HG03575 (cell line): Measurements from ENCODE around the gene MITF.
"Not testable (repeated sequence)": the region's sequence is repeated elsewhere in the genome, so short reads cannot be mapped to it uniquely, and the experiment has no call there.

Experiments used
- ATAC-seq: cut with Tn5 transposase; IDR thresholded peaks from one replicate; pipeline ENCODE4 v1.9.1; 2021; ENCODE audit not compliant: unreplicated experiment, insufficient number of reproducible peaks, low FRiP score; ENCODE audit errors: extremely low read depth

The MITF gene

DNA sequence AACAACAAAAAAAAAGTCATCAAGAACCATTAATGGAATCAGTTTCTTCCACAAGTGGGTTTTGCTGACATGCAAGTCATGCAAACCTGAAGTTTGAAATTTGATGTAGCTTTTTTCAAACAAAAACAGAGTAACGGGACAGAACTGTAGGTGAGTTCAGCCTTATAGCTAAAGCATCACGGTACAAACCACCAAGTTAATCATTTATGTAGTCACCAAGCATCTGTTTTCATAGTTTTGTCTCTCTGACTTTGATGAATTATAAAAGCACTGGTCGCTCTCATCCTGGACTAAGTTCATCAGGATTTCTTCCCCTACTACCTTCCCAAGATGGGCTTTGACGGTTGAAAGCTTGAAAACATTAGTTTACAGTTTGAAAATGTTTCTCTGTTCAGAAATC, 143.3 kb downstream of the MITF start:
- ATAC-seq, result no peak

DNA sequence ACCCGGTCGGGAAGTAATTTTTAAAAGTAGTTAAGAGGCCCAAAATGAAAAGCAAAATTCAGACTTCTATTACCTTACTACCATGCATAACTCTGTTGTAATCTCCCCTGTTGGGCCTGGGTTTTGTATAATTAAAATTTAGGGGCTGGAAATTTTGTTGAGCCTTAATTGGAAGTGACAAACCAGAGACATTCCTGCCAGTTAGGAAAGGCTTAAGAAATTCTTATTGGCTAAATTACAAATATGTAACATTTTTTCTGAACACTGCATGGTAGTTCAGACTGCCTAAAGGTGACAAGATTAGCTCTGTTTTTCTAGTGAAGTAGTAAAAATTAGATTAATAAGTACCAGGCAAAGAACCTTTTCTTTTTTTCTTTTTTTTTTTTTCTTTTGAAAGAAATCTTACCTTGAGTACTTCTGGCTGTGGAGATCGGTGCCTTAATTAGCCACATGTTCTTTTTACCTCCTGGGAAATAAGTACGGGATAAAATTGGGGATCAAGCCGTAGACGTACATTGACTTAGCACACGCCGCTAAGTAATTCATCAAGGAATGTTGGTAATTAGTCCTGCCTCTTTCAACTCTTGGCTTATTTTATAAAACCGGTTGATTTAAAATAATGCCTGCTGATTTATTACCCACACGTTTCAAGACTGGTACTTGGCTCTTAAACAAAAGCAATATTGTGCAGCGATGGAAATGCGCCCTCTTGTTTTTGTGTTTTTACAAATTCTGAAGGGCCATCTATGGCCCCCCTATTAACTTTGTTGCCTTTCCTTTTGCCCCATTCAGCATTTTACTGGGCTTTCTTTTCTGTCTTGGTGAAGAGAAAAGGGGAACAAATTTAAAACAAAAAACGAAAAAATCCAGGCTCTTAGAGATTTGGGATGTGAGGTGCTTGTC, 149.0 kb downstream of the MITF start:
- no peak for ATAC-seq

DNA sequence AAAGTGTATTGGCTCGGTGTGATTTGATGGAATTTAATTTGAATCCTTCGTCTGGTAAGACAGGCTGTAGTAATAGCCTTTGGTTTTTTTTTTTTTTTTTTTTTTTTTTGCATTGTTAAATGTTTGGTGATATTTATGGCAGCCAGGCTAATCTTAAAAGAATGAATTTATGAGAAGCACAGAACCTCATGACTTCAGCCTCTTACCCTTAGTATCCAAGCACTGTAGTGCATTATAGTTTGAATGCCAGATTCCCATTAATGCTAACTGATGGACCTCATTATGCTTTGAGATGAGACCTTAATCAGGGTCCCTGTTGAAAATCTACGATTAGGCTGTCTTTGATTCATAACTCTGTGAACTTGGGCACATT, 149.7 kb downstream of the MITF start:
- ATAC-seq, result no peak

DNA sequence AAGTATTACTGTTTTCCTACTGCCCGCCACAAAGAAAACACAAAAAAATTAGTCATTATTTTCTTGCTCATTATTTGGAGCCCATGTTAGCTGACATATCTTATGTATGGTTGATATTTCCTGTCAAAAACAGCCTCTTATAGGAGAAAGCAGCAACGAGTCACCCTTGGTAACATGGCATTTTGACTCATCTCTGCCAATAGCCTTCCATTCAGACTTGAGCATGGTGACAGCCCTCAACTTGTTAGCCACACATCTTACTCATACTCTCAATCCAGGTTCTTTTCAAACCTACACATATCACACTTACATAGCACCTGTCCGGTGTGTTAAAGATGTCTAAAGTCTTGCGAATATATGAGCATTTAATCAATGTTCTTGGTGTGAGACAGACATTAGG, 150.8 kb downstream of the MITF start:
- ATAC-seq, result no peak

DNA sequence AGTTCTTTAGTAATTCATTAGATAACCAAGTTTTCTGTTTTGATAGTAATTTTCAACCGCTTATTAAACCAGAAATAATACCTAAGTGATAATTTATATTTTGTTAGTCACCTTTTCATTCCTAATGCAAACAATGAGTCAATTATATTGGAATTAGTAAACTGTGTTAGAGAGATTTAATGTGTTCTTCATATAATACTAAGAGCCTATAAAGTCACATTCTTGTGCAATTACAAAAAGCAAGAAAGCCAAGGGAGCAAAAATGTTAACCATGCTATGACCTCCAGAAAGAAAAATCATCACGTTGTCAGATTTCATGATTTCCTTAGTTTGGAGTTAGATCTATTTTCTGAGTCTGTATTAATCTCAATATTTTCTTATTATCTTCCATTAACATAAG, 151.4 kb downstream of the MITF start:
- ATAC-seq, result no peak

DNA sequence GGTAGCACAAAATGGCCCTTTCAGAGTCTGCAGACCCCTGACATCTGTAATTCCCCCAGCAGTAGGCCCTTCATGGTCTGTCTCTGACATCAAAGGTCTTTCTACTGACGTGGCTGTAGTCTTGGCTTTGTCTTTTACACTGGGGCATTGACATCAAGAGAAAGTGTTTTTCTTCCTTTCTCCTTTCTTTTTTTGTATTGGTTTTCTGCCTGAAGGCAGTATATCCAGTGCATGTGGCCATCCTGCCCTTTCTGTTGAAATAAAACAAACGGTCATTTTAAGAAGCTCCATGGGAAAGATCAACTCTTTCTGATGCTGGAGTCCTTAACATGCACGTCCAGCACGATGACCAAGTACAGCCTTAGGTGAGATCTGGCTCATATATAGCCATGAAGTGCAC, 153.4 kb downstream of the MITF start:
- no peak for ATAC-seq

DNA sequence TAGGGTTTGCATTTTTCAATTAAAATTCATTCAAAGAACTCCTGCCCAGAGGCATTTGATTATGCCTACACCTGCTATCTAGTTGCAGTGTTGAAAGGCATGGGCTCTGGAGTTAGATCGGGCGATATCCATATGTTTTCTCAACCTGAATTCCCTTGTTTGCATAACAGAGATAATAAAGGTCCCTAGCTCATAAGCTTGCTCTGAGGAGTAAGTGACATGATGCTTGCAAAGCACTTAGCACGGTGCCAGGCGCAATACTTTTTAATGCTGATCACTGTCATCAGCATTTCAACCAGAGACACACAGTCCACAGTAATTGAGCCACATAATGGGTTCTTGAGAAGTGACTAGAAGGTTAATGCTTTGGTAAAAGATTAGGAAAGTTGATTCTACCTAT, 154.0 kb downstream of the MITF start:
- no peak for ATAC-seq

DNA sequence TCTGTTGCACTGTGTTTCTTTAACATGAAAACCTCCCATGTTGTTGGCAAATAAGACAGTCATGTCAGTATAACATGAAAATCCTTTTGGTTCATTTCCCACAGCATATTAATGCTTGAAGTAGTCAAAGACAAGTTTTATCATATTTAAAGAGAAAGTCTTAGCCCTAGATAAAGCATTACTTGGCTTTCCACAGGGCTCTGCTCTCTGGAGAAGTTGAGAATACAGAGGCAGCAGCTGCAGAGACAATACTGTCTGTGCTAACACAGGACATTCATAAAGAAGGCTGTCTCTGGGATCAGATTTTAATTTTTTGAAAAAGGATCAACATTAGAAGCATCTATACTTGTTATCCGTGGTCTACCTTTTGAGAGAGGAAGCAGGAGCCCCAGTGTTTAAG, 156.8 kb downstream of the MITF start:
- no peak for ATAC-seq

DNA sequence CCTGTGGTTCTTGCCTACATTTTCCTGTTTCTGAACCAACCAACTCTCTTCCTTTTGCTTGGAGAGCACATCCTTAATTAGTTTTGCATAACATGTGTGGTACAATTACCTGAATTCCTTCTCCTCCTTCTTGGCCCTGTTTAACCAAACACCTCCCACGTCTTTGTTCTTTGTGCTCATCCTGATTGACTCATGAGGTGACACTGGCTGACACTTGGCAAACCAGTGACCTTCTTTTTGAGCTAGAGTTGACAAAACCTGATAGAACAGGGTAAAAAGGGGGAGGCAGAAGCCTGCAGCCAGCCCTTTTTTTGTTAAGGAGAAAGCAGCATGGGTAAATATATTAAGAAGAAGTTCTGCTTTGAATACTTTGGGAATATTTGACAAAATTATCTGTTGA, 161.1 kb downstream of the MITF start:
- ATAC-seq, result no peak

DNA sequence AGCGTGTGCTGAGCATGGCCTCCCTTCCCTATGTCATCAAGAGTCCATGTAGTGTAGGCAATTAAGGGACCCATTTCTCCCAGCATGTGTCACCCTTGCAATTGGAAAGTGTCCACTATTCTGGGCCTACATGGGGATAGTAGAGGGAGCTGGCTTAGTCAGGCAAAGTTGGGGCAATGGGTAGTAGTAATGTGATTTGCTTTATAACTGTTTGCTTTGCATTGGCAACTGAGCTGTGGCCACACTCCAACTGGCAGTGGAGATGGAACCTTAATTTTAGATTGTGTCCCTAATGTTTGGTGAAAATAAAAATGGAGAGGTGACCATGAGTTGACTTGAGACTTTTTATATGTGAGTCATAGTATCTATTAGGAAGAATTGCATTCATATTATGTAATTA, 162.5 kb downstream of the MITF start:
- no peak for ATAC-seq

DNA sequence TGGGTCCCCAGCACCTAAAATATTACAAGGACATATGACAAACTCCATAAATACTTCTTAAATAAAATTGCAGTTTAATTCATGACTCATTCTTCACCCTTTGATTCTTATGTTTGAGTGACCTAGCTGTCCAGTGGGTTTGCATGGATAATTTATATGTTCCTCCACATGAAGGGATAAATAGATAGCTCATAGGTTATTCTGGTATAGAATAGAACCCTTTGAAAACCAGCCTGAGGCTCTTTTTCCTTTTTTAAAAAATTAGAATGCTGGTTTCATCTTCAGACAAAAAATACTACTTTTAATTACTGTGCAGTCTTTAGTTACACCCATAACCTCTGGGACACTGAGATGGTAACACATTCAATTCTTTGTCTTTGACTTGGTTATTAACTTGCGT, 163.1 kb downstream of the MITF start:
- ATAC-seq, result no peak

DNA sequence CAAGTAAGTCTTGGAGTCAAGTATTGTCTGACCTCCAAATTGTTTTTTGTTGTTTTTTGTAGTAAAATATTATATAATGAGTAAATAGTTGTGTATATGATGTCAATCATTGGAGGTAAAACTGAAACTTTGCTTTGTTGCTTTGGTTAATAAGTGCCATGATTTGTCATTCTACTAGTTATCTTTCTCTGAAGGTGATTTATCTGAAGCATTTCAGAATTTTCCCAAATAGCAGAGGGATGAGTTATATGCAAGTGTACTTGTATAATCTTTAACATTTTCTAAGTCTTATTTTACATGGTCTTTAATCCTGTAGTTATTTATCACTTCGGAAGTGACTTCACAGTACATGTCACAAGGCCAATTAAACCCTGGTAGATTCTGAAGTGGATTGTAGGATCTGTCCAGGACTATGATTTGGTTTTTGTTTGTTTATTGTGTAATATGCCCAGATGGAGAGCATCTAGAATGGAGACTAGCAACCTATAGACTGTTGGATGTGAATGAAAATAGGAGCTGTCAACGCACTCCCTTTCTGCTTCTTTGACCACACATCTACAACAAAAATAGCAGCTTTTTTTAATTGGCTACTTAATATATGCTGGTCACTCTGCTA, 167.2 kb downstream of the MITF start:
- ATAC-seq, result no peak

DNA sequence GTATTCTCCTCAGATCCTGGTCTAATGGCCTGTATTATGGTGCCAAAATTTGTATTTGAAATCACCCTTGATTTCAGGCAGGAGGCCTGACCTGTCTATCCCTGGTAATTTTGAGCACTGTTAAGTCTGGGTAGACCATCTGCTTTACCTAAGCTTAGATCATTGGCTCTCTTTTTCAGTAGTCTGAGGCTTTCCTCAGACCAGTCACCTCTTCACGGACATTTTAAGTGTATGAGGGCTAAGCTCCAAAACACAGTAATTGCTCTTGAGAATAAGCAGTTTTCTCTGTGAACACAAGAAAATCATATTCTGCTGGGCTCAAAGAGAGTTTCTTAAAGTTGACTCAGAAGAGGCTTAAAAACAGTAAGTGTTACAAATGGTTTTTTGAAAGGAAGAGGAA, 168.3 kb downstream of the MITF start:
- ATAC-seq, result no peak

DNA sequence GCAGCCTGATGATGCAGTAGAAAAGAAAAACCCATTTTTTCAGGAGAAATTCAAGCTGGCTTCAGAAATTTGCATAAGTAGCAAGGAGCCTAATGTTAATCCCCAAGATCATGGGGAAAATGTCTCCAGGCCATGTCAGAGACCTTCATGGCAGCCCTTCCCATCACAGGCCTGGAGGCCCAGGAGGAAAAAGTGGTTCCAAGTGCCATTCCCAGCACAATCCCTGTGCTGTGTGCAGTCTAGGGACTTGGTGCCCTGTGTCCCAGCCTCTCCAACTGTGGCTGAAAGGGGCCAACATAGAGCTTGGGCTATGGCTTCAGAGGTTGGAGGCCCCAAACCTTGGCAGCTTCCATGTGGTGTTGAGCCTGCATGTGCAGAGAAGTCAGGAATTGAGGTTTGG, 170.6 kb downstream of the MITF start:
- ATAC-seq, result not testable (repeated sequence)

DNA sequence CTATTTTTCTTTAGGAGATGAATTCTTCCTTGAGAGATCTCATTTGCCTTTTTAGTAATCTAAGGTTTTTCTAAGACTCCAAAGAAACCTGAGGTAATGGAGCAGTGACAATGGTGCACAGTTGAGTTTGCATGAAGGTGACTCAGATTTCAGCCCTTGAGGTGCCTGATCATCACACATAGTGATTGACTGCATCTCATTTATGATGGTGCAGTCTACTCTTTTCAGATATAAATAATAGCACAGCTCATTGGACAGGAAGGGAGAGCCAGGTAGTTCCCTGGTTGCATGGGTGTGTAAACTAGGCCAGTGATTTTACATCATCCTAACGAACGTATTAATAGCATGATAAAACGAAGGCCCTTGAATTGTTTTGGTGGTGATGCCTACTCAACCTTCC, 174.2 kb downstream of the MITF start:
- ATAC-seq, result no peak

DNA sequence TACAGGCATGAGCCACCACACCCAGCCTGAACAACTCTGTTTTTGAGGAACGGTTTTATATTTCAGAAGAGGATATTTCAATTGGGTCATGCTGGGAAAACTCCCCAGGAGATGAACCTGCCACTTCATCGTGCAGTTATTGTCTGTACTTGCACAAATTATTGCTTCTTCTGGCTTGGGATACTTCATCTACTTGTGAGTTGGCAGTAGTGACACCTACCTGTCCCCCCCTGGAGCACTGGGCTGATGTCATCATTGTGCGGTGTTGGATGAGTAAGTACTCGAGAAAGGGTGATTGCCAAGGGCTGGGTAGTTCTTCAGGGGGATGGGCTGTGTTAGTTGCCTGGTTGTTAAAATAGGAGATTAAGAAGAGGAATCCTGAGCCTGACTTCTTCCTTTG, 175.1 kb downstream of the MITF start:
- no peak for ATAC-seq

DNA sequence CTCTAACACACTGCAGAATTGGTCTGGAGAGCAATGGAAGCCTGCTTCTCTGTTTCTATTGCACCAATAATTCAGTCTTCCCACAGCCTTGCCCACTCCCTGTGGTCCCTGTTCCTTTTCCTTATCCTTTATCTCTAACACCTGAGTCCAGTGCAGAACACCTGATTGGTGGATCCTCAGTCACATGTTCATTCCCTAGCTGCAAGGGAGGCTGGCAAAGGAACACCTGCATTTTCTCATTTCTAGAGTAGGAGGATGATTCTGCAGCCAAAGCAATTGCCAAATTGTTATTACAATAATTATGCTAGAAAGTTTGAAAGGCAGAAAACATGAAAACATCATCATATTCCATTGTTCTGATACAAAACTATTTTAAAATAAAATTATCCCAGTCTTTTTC, 176.5 kb downstream of the MITF start:
- no peak for ATAC-seq

DNA sequence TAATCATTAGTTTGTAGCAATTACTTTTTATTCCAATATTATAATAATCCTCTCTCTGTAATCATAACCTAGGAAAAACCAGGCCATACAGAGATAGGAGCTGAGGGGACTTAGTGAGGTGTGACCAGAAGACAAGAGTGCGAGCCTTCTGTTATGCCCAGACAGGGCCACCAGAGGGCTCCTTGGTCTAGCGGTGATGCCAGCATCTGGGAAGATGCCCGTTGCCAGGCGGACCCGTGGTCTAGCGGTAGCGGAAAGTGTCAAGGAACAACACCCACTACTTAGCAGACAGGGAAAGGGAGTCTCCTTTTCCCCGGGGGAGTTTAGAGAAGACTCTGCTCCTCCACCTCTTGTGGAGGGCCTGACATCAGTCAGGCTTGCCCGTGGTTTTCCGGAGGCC, 180.7 kb downstream of the MITF start:
- ATAC-seq, result not testable (repeated sequence)

DNA sequence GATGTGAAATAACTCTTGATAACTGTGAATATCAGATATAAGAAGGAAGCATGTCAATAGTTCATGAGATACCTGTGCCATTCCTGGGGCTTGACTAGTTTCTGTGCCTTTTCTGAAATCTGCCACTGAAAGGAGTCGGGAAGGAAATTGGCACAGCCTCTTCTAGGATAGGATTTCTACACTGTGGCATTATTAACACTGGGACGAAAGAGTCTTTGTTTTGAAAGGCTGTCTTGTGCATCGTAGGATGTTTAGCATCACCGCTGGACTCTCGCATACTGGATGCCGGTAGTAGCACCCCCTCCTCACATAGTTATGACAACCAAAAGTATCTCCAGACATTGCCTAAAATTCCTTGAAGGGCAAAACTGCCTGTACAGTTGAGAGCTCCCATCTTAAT, 182.4 kb downstream of the MITF start:
- no peak for ATAC-seq

DNA sequence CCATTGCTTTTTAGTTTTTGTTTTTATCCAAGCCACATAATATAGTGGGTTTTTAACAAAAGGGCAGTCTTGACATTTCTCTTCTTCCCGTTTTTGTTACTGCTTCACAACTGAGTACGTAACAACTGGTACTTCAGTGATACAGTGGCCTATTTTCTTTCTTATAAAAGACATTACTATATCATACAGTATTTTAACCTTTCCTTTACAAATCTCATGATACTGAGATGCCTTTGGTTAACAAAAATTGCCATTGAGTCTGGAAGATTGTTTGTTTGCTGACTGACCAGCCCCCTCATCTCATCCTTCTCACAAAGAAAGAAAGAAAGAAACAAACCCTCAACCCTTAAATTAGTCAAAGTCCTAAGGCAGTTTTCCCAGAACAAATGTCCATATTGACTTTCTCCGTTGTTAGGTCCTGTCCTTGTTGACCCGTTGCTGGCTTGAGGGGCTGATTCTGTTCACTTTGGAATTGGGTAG, 183.3 kb downstream of the MITF start:
- ATAC-seq, result no peak

DNA sequence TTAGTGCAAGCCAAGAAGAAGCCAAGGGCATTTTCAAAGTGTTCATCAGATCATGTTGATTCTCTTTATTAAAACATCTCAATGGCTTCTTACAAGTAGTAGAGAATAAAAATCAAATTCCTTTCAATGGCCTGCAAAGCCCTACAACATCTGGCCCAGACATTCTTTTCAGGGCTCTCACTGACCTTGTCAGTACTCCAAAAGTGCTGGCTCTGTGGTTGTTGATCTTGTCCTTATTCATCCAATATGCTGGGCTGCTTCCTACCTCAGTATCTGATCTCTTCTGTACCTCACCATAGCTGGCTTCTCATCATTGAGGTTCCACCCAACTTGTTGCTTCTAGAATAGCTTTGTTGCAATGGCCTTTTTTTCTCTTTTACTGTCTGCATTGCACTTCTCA, 186.2 kb downstream of the MITF start:
- no peak for ATAC-seq
